Measurements from ENCODE around the gene NDEL1. TPM values are rescaled to one million over a fixed set of nuclear protein-coding genes. Genes with fewer than 3 reads are reported as not detected.

The NDEL1 gene
- total and polyA plus RNA-seq, 2 donors (not counting 3 experiments of a cell fraction or from before 2014, with no cell fraction given) = 60.0 to 87.4 TPM

GRCh38 chr17:8473451-8474192 lies 37.9 kb downstream of the NDEL1 start:
- H3K27ac ChIP-seq (ENCODE audit: insufficient read depth, low read depth, low read length) = no peak overlapping the region
- POLR2A ChIA-PET = no interaction called here
- no TSS peak for BruUV-seq (replicated peaks)
- no peaks in the 10 kb centered on the region for H3K9me3 ChIP-seq (replicated peaks; ENCODE audit: control insufficient read depth, insufficient read depth, low read length)
- peaks cover 22 to 60% of the 10 kb centered on the region in 2 experiments for H3K36me3 ChIP-seq (ENCODE audit: control insufficient read depth in 2 of 2, extremely low read depth in 1 of 2, insufficient read depth in 2 of 2, low read length in 2 of 2)
- H3K4me2 ChIP-seq (ENCODE audit: insufficient read depth, low read length) = no peak overlapping the region
- no peak overlapping the region for H3K4me3 ChIP-seq (replicated peaks in 1 of 3; ENCODE audit: insufficient read depth in 1 of 3, low read depth in 1 of 3, low read length in 3 of 3)
- no peaks in the 10 kb centered on the region for H3K9me1 ChIP-seq (replicated peaks; ENCODE audit: control insufficient read depth, extremely low read depth, insufficient read depth, low read length)
- H2AFZ ChIP-seq (ENCODE audit: low read depth, low read length) = no peak overlapping the region
- TF ChIP-seq EZH2 (IDR thresholded peaks at IDR 0.05; ENCODE audit: borderline replicate concordance, low read depth, low read length, severe bottlenecking) (no peak), POLR2AphosphoS5 (IDR thresholded peaks at IDR 0.05; ENCODE audit: insufficient read depth, low read depth, low read length) (no peak), MYC (IDR thresholded peaks at IDR 0.05; ENCODE audit: low read depth, low read length) (no peak), CTCF (IDR thresholded peaks at IDR 0.05; ENCODE audit: extremely low read depth in 1 of 2, insufficient read depth in 1 of 2, low read depth in 1 of 2, low read length in 2 of 2) (no peak), POLR2A (IDR thresholded peaks at IDR 0.05; ENCODE audit: low read depth, low read length) (no peak), FOS (IDR thresholded peaks at IDR 0.05; ENCODE audit: borderline replicate concordance, insufficient read depth, low read length) (no peak)
- dilution Hi-C loops (cut with MboI; ENCODE audit: extremely low pct_ligation_motif_present, low sequenced_read_pairs) = no loop called here
- H3K9ac ChIP-seq (replicated peaks; ENCODE audit: extremely low read depth, insufficient read depth, low read length) = no peak overlapping the region
- no peak for DNase-seq (ENCODE audit: low read depth, low spot score)
- H3K4me1 ChIP-seq (ENCODE audit: control insufficient read depth, extremely low read depth, insufficient read depth, low read length) = no peaks in the 10 kb centered on the region
- H3K79me2 ChIP-seq (ENCODE audit: control insufficient read depth, insufficient read depth, low read length) = no peaks in the 10 kb centered on the region
- intact Hi-C loops (cut with micrococcal nuclease) = no loop called here
- H4K20me1 ChIP-seq (replicated peaks; ENCODE audit: control insufficient read depth, extremely low read depth, insufficient read depth, low read length) = no peaks in the 10 kb centered on the region
- no peak for FAIRE-seq
- CTCF ChIA-PET = interaction anchor here (1.9 kb wide), 1 partner anchor 64 kb away, joined by 4 read pairs; no protein-coding TSS in a partner anchor
- H3K27me3 ChIP-seq (ENCODE audit: control insufficient read depth in 2 of 2, insufficient read depth in 2 of 2, low read length in 2 of 2) = no peaks in the 10 kb centered on the region
